GM15510 (cell line): Measurements from ENCODE around the gene RABAC1.

Experiments used
- POLR2A ChIP-seq: IDR thresholded peaks from 3 replicates; pipeline ENCODE4 v1.6.1; 2011; ENCODE audit warnings: borderline replicate concordance; ENCODE audit not compliant: insufficient read length; ENCODE audit errors: extremely low read depth

RABAC1 gene

DNA sequence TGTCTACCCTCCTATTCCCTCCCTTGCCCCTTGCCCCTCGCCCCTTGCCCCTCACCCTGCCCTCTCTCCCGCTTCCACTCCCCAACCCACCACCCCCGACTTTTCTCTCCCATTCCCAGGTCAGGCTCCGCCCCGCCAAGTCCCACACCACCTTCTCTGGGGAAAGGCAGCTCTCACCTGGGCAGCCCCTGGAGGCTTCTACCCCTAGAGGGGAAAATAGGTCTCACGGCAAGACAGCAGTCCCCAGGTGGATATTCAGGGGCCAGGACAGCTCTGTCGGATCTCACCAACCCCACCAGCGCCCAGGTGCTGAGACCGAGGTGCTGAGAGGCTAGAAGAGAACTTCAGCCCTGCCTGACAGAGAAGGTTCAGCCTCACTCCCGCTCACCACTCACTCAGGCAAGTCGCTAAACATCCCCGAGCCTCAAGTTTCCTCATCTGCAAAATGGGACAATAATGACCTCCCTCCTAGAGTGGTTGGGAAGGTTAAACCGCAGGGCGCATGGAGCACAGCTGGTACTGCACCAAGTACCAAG, 29.5 kb downstream of the RABAC1 start:
- TF ChIP-seq POLR2A = no peak

DNA sequence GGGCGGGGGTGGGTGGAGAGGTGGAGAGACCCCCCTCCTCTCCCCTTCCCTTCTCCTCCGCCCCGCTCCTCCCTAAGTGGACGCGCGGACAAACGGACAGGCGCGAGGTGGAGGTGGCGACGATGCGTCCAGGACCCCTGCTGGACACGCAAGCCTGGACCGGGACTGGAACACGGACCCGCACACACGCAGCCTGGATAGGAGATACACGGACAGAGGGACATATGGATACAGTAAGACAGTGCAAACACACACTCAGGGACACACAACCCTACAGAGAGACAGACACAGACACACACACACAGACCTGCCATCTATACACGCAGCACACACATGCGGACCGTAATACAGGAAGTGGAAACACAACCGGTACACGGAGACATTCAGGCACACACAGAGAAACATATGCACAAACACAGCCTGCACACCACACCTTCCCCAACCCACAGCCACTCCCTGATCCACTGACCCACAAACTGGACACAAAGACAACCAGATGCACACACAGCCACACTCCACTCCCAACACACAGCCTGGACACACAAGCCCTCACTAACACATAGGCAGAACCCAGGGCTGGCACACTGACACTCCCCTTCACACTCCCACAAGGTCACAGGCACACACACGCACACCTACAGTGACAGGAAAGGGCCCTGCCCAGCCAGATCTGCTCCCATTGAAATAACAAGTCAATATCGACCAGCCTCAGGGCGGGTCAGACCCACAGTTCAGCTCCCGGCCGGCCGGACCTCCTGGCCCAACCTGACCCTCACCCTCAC, 30.2 kb downstream of the RABAC1 start:
- TF ChIP-seq POLR2A = no peak

DNA sequence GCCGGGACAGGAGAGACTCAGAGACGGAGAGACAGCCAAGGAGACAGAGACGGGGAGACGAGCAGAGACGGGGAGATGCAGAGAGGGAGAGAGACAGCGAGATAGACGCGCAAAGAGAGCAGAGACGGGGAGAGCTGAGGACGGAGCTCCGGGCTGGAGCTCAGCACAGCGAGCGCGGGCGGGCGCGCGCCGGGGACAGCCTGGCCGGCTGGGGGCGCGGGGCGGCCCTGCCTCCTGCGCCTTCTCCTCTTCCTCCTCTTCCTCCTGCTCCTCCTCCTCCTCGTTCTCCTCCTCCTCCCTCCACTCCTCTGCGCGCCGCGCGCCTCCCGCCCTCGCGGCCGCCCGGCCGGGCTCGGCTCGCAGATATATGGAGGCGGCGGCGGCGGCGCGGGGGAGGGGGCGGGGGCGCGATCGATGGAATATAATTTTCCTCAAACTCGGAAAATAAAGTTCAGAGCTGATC, 30.9 kb downstream of the RABAC1 start, which contains the start of gene ERFL:
Gene ERFL, minus strand, starts transcription at position 229 of the 463 bp plus-strand sequence. CDS start 15,530 bp downstream, outside the sequence.
- no peak for TF ChIP-seq POLR2A

GRCh38 chr19:41927497-41928192, 31.5 kb downstream of the RABAC1 start:
- TF ChIP-seq POLR2A = no peak

DNA sequence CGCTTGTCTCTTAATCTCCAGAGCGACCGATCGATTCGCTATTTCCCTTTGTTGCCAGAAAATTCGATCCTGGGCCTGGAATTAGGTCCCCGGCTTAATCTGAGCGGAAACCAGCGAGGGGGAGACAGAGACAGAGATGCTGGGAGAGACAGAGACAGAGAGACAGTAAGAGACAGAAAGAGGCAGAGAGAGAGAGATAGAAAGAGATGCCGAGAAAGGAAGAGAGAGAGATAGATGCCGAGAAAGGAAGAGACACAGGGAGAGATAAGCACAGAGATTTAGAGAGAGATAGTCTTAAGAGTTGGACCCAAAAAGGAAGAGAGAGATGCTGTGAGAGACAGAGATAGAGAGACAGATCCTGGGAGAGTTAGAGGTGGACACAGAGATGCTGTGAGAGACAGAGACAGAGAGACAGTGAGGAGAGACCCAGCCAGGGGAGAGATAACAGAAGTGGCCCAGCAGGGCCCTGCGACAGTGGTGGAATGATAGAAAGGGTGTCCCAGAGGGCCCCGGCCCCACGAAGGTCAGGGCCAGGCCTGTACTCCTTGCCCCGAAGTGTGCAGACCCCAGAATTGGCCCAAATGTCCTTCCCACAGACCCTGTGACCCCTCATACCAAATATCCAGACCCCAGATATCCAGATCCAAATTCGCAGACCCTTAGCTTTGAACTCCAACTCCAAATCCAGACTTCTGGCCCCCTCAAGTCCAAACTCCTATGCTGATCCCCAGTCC, 32.2 kb downstream of the RABAC1 start:
- TF ChIP-seq POLR2A = no peak

DNA sequence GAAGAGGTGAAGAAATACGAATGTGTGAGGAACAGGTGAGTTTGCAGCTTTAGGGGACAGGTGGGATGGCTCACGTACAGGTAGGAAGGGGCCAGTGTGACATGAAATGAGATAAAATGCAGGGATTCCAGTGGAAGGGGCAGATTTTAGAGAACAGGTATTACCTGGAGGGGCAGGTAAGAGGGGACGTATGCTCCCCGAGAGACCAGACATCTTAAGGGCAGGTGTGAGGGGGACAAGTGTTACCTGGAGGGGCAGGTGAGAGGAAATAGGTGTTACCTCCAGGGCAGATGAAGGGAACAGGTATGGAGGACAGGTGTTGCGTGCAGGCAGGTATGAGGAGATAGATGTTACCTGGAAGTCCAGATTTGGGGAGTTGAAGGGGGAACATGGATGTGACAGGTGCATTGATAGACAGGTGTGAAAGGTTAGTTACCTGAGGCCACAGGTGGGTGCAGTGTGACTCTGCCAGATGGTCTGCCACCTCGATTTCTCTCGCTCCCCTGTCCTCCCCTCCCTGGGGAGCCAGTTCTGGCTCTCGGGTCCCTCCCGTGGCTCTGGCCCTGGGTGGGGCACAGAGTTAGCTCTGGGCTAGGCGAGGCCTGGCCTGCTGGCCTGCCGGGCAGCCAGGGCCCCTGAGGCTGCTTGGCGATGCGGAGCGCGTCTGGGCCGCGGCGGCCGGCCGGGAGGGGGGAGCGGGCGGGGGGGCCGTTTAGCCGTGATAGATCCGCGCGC, 32.9 kb downstream of the RABAC1 start:
- no peak for TF ChIP-seq POLR2A

DNA sequence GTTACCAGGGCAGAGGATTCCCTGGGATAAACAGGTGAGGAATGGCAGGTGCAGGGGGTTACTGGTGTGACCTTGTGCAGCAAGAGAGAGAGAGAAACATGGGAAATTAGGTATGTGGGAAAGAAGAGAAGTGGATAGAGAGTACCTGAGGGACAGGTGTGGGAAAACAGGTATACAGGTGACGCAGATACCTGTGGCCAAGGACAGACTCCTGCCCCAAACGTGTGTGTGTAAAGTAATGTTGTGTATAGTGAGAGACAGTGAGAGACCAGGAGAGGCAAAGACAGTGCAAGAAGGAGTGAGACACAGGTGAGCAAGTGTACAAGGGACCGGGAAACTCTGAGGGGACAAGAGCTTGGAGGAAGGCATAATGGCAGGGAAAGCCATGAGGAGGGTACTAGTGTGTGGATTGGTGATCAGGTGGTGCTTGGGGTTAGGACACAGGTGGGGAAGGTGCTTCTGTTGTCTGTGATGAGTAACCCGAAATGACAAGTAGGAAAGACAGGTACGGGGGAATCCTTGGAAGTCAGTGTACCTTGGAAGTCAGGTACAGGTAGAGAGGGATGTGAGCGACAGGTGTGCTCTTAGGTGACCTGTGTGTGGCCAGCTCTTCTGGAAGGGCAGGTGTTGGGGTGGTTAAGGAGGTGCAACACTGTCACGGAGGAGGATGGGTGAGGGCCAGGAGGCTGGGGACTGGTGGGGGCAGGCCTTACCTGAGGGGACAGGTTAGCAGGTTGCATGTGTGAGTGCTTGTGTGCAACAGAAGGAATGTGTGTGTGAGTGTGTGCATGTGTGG, 33.7 kb downstream of the RABAC1 start:
- TF ChIP-seq POLR2A = no peak

DNA sequence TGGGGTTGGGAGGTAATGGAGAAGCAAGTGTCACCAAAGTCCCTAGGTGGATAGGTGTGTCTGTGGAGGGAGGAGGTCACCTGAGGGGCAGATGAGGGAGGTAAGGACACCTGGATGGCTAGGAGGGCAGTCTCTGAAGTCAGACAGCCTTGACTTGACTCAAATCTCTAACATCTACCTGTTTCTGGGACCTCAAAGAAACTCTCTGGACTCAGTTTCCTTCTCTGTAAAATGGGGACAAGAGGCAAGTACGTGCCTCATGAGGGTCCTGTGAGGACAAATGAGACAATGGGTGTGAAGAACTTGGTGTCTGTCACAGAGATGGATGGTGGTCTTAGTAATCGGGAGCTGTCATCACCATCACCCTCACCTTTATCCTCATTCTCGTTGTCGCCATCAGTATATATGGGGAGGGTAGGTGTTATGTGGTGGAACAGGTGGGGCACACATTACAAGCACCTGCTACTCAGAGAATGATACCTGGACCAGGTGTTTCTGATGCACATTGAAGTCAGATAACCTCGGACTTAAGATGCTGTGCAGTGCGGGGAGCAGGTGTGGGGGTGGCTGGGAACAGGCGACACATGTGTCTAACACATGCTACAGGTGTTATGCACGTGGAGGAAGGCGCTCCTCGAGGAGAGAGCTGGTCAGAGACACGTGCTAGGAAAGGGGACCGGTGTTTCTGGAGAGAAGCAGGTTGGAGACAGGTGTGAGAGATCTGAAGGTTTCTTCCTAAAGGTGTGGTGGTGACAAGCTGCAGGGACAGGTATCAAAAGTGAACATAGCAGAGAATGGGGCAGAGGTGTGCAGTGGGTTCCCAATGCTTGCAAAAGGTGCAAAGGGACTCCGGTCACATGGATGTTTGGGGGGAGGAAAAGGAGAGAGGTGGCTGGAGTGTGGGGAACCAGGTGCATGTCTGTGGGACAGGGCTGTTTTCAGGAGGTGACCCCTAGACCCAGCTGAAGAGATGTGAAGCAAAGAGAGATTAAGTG, 34.7 kb downstream of the RABAC1 start:
- TF ChIP-seq POLR2A = no peak

DNA sequence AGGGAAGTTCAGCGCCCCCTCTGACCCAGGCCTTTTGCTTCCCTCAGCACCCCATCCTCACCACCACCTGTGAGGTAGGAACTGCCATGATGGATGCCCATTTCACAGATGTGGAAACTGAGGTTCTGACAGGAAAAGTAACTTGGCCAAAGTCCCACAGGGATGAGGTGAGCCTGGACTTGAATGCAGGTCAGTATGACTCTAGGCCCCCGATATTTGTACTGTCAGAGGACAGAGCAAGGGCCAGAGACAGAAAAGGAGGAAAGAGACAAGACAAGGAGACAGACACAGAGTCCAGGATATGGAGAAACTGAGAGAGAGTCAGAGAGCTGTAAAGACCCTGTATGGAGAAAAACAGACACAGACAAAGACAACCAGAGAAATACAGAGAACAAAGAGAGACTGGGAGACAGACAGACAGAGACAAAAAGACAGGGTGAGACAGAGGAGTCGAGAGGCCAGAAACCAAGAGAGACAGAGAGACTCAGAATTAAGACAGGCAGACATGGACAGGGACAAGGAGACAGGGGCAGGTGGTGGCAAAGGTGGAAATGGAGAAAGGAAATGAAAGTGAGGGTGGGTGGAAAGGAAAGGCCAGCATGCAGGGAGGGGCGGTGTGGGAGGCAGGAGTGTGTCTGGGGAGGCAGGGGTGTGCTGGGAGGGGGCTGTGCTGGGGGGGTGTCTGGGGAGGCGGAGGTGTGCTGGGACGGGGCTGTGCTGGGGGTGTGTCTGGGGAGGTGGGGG, 35.9 kb downstream of the RABAC1 start:
- no peak for TF ChIP-seq POLR2A

GRCh38 chr19:41922585-41922984, 36.5 kb downstream of the RABAC1 start:
- TF ChIP-seq POLR2A = no peak
